Tibial nerve (tissue), 4 donors: ENCODE measurements around the gene NBEAL2. TPM values are rescaled to one million over a fixed set of nuclear protein-coding genes. Genes with fewer than 3 reads are reported as not detected.
A peak's percentile ranks its signal among the peaks of the same experiment; 100 is the strongest.

ENCODE experiments used
- DNase-seq, 2 donors: peaks; one replicate each; pipeline ENCODE4 v3.0.0-alpha.2; 2019; ENCODE audit warnings: low spot score in 2 of 2
- H3K27ac ChIP-seq, 4 donors: fragments of 200-600 bp; sonication (generic) in 3 of 4; one replicate each; pipeline ENCODE4 v1.5.1; 2017 to 2019; ENCODE audit warnings: mild to moderate bottlenecking in 1 of 4
- H3K27me3 ChIP-seq, 2 donors: fragments of 200-600 bp; sonication (generic) in 1 of 2; one replicate each; pipeline versions ENCODE4 v1.5.1 to v1.6.0; 2017 to 2019
- H3K36me3 ChIP-seq, 3 donors: fragments of 200-600 bp; sonication (generic); one replicate each; pipeline ENCODE4 v1.5.1; 2018 to 2019
- H3K4me1 ChIP-seq, 4 donors: fragments of 200-600 bp; sonication (generic) in 3 of 4; one replicate each; pipeline ENCODE4 v1.5.1; 2017 to 2019
- H3K4me3 ChIP-seq, 4 donors: fragments of 200-600 bp; sonication (generic) in 3 of 4; one replicate each; pipeline ENCODE4 v1.5.1; 2017 to 2019; ENCODE audit warnings: mild to moderate bottlenecking in 1 of 4, moderate library complexity in 1 of 4
- H3K9me3 ChIP-seq, 4 donors: fragments of 200-600 bp; sonication (generic) in 3 of 4; one replicate each; pipeline ENCODE4 v1.5.1; 2017 to 2019
- EP300 ChIP-seq, 2 donors: sonication (generic); formaldehyde crosslinking; IDR thresholded peaks; one replicate each; pipeline ENCODE4 v1.6.1; 2017; ENCODE audit warnings: antibody characterized with exemption in 2 of 2, mild to moderate bottlenecking in 1 of 2
- POLR2A ChIP-seq, 2 donors: fragments of 450-650 bp; IDR thresholded peaks; one replicate each; pipeline ENCODE4 v1.6.1; 2017; ENCODE audit warnings: antibody characterized with exemption in 2 of 2, mild to moderate bottlenecking in 2 of 2, moderate library complexity in 2 of 2
- WGBS, 2 donors: methylation state at CpG; one replicate each; pipeline ENCODE4 v1.1.5; 2018; 5-methylcytosine and 5-hydroxymethylcytosine counted together
- total RNA-seq, 4 donors: library from RNA; depleted of rRNA; stranded (reverse); fragments of >200 nt; gene quantifications; one replicate each; pipeline ENCODE4 v1.1.0, GENCODE V29; 2016
- TF ChIP-seq, protein P1 (sequence below), 5 experiments: fragments of 200-600 bp in 3 of 5; fragments of 450-650 bp in 2 of 5; sonication (generic) in 3 of 5; IDR thresholded peaks; one replicate each; pipeline ENCODE4 v1.5.1; 2016 to 2019; ENCODE audit warnings: antibody characterized with exemption in 5 of 5, mild to moderate bottlenecking in 3 of 5, moderate library complexity in 2 of 5

NBEAL2 gene
- total RNA-seq, 4 donors from 2014 or later, result 25.3 to 92.1 (median 26.6) TPM

GRCh38 chr3:46955157-46955556, 24.3 kb upstream of the NBEAL2 start:
- TF ChIP-seq EP300 (IDR thresholded peaks at IDR 0.05) (no peak), POLR2A (IDR thresholded peaks at IDR 0.05) (no peak)
- TF ChIP-seq, protein P1, sequence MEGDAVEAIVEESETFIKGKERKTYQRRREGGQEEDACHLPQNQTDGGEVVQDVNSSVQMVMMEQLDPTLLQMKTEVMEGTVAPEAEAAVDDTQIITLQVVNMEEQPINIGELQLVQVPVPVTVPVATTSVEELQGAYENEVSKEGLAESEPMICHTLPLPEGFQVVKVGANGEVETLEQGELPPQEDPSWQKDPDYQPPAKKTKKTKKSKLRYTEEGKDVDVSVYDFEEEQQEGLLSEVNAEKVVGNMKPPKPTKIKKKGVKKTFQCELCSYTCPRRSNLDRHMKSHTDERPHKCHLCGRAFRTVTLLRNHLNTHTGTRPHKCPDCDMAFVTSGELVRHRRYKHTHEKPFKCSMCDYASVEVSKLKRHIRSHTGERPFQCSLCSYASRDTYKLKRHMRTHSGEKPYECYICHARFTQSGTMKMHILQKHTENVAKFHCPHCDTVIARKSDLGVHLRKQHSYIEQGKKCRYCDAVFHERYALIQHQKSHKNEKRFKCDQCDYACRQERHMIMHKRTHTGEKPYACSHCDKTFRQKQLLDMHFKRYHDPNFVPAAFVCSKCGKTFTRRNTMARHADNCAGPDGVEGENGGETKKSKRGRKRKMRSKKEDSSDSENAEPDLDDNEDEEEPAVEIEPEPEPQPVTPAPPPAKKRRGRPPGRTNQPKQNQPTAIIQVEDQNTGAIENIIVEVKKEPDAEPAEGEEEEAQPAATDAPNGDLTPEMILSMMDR (IDR thresholded peaks at IDR 0.05), result no peak
- Histone ChIP-seq H3K27me3 (no peaks in the 10 kb centered on the region), H3K4me3 (no peak overlapping the region), H3K36me3 (no peaks in the 10 kb centered on the region), H3K27ac (no peak overlapping the region), H3K9me3 (no peaks in the 10 kb centered on the region), H3K4me1 (peaks cover 0 to 91% (median 56%) of the 10 kb centered on the region in 4 donors)
- WGBS, 2 donors, result 80 to 81% methylated on average over 5 of the region's 5 CpGs
- DNase-seq, result no peak

DNA sequence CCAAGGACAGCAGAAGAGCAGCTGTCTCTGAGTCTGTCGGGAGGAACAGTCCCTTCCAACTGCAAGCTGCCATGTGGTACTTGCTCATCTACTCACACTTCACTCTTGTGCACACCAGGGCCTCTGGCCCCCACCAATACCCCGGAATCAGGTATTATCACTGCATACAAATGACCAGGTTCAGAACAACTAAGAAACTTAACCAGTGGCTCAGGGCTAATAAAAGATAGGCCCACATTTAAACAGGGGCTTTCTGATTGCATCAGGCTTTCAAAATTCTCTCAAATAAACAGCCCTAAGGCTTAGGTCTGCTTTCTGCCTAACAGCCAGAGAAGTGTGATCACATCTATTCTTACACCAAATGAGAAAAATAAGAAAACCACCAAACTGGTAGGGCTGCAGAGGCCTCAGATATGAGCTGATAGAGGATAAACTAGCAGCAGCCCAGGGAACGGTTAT, 23.6 kb upstream of the NBEAL2 start:
- no peak for DNase-seq
- no peaks in the 10 kb centered on the region for H3K36me3 ChIP-seq
- H3K27me3 ChIP-seq, result no peaks in the 10 kb centered on the region
- no peaks in the 10 kb centered on the region for H3K9me3 ChIP-seq
- no peak overlapping the region for H3K4me3 ChIP-seq
- 81 to 87% methylated on average over 3 of the region's 3 CpGs for WGBS, 2 donors
- peaks cover 0 to 91% (median 58%) of the 10 kb centered on the region in 4 donors for H3K4me1 ChIP-seq
- TF ChIP-seq, protein P1 (IDR thresholded peaks at IDR 0.05), result no peak
- TF ChIP-seq EP300 (IDR thresholded peaks at IDR 0.05) (no peak), POLR2A (IDR thresholded peaks at IDR 0.05) (no peak)
- H3K27ac ChIP-seq, result no peak overlapping the region

GRCh38 chr3:46957092-46957820, 22.2 kb upstream of the NBEAL2 start:
- TF ChIP-seq, protein P1 (IDR thresholded peaks at IDR 0.05), result no peak
- TF ChIP-seq EP300 (IDR thresholded peaks at IDR 0.05), result no peak
- no peak for TF ChIP-seq POLR2A (IDR thresholded peaks at IDR 0.05)
- no peak for DNase-seq
- Histone ChIP-seq H3K36me3 (no peaks in the 10 kb centered on the region), H3K27me3 (no peaks in the 10 kb centered on the region), H3K9me3 (no peaks in the 10 kb centered on the region), H3K4me3 (no peak overlapping the region), H3K27ac (no peak overlapping the region), H3K4me1 (peaks cover 0 to 96% (median 62%) of the 10 kb centered on the region in 4 donors)
- 51 to 62% methylated on average over 11 of the region's 11 CpGs for WGBS, 2 donors

- H3K9me3 ChIP-seq, result no peaks in the 10 kb centered on the region
- no peaks in the 10 kb centered on the region for H3K27me3 ChIP-seq
- 57 to 60% methylated on average over 9 of the region's 9 CpGs for WGBS, 2 donors
- peaks cover 0 to 82% (median 52%) of the 10 kb centered on the region in 4 donors for H3K4me1 ChIP-seq
- peak overlapping the region in 2 of 4 donors; percentile 7 to 25 for H3K27ac ChIP-seq
- DNase-seq, result no peak
- no peak for TF ChIP-seq POLR2A (IDR thresholded peaks at IDR 0.05)
- no peak for TF ChIP-seq EP300 (IDR thresholded peaks at IDR 0.05)
- TF ChIP-seq, protein P1 (IDR thresholded peaks at IDR 0.05), result no peak
- no peak overlapping the region for H3K4me3 ChIP-seq
- H3K36me3 ChIP-seq, result peaks cover 0 to 8% (median 0%) of the 10 kb centered on the region in 3 donors
These were observed 20.9 kb upstream of the NBEAL2 start for GRCh38 chr3:46958467-46959160.

DNA sequence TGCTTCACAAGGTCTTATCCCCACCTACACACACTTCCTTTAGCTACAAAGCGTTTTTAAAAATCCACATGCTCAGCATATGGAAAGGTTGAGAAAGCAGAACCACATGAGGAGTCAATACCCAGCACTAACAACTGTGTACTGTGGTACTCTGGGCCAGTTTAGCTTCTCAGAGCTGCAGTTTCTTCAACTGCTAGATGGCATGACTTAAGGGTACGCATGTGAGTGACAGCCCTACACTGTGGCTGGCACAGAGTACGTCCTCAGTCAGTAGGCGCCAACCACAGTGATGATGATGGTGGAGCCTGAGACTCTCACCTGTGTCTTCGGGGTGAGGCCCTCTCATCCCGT, 20.3 kb upstream of the NBEAL2 start:
- no peak for DNase-seq
- Histone ChIP-seq H3K4me1 (peaks cover 0 to 77% (median 50%) of the 10 kb centered on the region in 4 donors), H3K27me3 (no peaks in the 10 kb centered on the region), H3K9me3 (no peaks in the 10 kb centered on the region), H3K27ac (peak overlapping the region in 2 of 4 donors; percentile 7 to 25), H3K36me3 (peaks cover 0 to 8% (median 0%) of the 10 kb centered on the region in 3 donors), H3K4me3 (no peak overlapping the region)
- WGBS, 2 donors, result 83 to 87% methylated on average over 4 to 5 of the region's 6 CpGs
- TF ChIP-seq, protein P1 (IDR thresholded peaks at IDR 0.05), result no peak
- TF ChIP-seq EP300 (IDR thresholded peaks at IDR 0.05) (no peak), POLR2A (IDR thresholded peaks at IDR 0.05) (no peak)
